HG03575 (cell line): Measurements from ENCODE around the gene NCOA3.
"Not testable (repeated sequence)": the region's sequence is repeated elsewhere in the genome, so short reads cannot be mapped to it uniquely, and the experiment has no call there.

ENCODE experiments used
- ATAC-seq: cut with Tn5 transposase; IDR thresholded peaks from one replicate; pipeline ENCODE4 v1.9.1; 2021; ENCODE audit not compliant: unreplicated experiment, insufficient number of reproducible peaks, low FRiP score; ENCODE audit errors: extremely low read depth

Gene NCOA3

GRCh38 chr20:47553594-47554235 lies 52.0 kb downstream of the NCOA3 start:
- not testable (repeated sequence) for ATAC-seq

GRCh38 chr20:47554283-47554682 lies 52.6 kb downstream of the NCOA3 start:
- not testable (repeated sequence) for ATAC-seq

- no peak for ATAC-seq
Observed at GRCh38 chr20:47557218-47557617, 55.5 kb downstream of the NCOA3 start.

GRCh38 chr20:47557791-47558190 lies 56.1 kb downstream of the NCOA3 start:
- ATAC-seq, result no peak

GRCh38 chr20:47558295-47559066 lies 56.8 kb downstream of the NCOA3 start:
- no peak for ATAC-seq

GRCh38 chr20:47559141-47559540 lies 57.5 kb downstream of the NCOA3 start:
- ATAC-seq, result no peak

- no peak for ATAC-seq
Observed at GRCh38 chr20:47561180-47561579, 59.5 kb downstream of the NCOA3 start.

GRCh38 chr20:47561603-47562583 lies 60.2 kb downstream of the NCOA3 start:
- ATAC-seq, result no peak

- no peak for ATAC-seq
Observed at GRCh38 chr20:47566269-47566668, 64.6 kb downstream of the NCOA3 start.

- ATAC-seq, result no peak
Observed at GRCh38 chr20:47568019-47568418, 66.3 kb downstream of the NCOA3 start.

- ATAC-seq, result no peak
Observed at GRCh38 chr20:47568837-47569410, 67.2 kb downstream of the NCOA3 start.

- ATAC-seq, result no peak
Observed at GRCh38 chr20:47571426-47571825, 69.7 kb downstream of the NCOA3 start.

- ATAC-seq, result no peak
Observed at GRCh38 chr20:47572105-47572729, 70.5 kb downstream of the NCOA3 start.

GRCh38 chr20:47573559-47573958 lies 71.9 kb downstream of the NCOA3 start:
- ATAC-seq, result no peak

- no peak for ATAC-seq
Observed at GRCh38 chr20:47574616-47575364, 73.1 kb downstream of the NCOA3 start.

- no peak for ATAC-seq
Observed at GRCh38 chr20:47576516-47577033, 74.9 kb downstream of the NCOA3 start.

- ATAC-seq, result no peak
Observed at GRCh38 chr20:47577314-47577713, 75.6 kb downstream of the NCOA3 start.

- no peak for ATAC-seq
Observed at GRCh38 chr20:47578543-47578942, 76.9 kb downstream of the NCOA3 start.
